GM18526 (cell line): ENCODE measurements around the gene FBXW2.

Source experiments
- POLR2A ChIP-seq: IDR thresholded peaks from 3 replicates; pipeline ENCODE4 v1.6.1; 2011; ENCODE audit not compliant: insufficient read length; ENCODE audit errors: extremely low read depth

The FBXW2 gene

DNA sequence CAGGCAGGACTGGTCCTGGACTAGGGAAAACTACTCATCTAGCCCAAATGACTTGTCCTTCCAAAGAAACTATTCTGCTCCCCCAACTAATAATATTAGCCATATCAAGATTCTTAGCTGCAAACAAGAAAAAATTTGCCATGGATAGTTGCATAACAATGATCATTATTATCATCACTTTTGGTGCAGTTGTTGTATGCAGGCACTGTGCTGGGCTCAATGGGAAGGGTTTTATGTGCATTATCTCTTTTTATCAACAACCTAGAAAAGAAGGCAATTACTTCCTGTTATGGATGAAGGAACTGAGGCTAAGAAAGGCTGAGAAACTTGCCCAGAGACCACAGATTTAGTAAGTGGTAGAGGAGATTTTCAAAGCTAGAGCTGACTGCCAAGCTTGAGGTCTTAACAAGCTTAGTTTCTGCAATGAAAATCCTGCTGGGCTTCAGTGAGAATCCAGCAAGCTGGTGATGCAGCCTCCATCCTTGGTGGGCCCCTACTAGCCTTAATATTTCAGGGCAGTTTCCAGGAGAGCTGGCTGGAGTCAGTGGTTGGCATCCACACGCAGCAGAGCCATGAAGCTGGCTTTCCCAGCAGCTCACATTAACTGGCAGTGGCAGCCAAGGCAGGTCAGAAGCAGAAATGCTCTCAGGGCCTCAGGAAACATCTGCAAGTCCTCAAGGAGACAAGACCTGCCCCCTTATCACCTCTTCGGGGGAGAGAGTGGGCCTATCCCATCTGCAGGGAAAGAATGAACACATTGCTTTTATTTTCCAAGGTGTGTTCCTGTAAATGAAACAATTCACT, 58.4 kb downstream of the FBXW2 start:
- no peak for TF ChIP-seq POLR2A

GRCh38 chr9:120733190-120733589, 60.0 kb downstream of the FBXW2 start:
- TF ChIP-seq POLR2A, result no peak

GRCh38 chr9:120730654-120731514, 62.3 kb downstream of the FBXW2 start:
- TF ChIP-seq POLR2A, result no peak

DNA sequence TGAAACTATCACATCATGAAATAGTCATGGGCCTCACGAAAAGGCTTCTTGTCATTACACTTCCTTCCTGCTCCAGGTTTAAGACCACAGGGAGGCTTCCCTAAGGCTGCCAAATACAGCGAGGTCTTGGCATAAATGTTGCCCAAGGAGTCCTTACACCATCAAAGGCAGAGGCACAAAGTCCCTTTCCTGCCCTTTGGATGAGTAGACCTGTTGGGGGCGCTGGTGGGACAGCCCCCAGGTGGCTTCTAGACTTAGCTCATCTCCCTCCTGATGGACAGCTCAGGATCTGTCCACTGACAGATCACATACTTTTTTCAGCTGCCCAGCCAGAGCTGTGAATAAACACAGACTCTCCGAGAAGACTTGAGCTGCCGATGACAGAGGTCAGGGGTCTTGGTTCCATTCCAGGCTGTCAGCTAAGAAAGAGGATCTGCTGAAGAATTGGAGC, 63.4 kb downstream of the FBXW2 start:
- TF ChIP-seq POLR2A, result no peak

DNA sequence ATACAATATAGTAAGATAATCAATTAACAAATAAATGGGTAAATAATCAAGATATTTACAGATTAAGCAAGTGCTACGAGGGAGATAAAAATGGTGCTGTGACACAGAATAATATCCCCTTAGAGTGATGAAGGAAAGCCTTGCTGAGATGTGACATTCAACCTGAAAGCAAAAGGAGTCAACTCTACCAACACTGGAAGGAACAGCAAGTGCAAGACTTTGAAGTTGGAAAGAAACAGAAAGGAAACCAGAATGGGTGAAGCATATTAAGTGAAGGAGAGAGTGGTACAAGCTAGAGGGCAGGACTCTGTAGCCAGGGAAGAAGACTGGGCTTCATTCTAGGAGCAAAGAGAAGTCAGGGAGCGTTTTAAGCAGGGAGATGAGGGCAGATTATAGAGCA, 66.7 kb downstream of the FBXW2 start:
- TF ChIP-seq POLR2A, result no peak

DNA sequence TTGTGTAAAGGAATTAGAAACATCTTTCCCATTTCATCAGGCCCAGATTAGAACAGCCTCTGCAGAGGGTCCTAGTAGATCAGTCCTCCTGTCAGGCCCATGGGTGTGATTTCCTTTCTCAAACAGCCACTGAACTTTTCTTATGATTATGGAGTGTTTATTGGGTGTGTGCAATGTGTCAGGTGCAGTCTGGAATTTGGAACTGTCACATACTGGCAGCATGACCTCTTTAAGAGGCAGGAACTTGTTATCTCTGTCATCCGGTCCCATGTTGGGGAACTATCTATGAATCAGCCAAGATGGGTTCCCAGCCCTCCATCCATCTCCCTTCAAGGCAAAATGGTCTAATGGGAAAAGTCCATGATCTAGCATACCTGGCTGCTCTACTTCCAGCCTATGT, 67.3 kb downstream of the FBXW2 start:
- TF ChIP-seq POLR2A, result no peak

GRCh38 chr9:120724757-120725400, 68.3 kb downstream of the FBXW2 start:
- no peak for TF ChIP-seq POLR2A

- no peak for TF ChIP-seq POLR2A
Measured at GRCh38 chr9:120723565-120723964, 69.7 kb downstream of the FBXW2 start.

GRCh38 chr9:120720404-120720803, 72.8 kb downstream of the FBXW2 start:
- no peak for TF ChIP-seq POLR2A

DNA sequence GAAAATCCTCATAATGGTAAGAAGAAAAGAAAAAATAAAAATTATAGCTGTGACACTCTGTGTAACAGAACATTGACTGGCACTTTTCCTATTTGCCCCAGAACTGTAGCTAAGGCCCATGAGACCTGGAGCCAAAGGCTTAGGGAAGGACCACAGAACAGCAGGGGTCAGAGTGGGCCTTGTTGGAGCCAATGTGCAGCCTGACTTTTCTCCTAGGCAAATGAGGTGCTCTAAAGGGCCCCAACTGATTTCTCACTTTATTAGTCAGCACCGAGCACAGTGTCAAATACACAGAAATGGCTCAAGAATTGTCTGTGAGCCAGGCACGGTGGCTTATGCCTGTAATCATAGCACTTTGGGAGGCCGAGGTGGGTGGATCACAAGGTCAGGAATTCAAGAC, 74.9 kb downstream of the FBXW2 start:
- no peak for TF ChIP-seq POLR2A

GRCh38 chr9:120717176-120717575, 76.0 kb downstream of the FBXW2 start:
- TF ChIP-seq POLR2A, result no peak

- no peak for TF ChIP-seq POLR2A
Measured at GRCh38 chr9:120716483-120716882, 76.7 kb downstream of the FBXW2 start.

DNA sequence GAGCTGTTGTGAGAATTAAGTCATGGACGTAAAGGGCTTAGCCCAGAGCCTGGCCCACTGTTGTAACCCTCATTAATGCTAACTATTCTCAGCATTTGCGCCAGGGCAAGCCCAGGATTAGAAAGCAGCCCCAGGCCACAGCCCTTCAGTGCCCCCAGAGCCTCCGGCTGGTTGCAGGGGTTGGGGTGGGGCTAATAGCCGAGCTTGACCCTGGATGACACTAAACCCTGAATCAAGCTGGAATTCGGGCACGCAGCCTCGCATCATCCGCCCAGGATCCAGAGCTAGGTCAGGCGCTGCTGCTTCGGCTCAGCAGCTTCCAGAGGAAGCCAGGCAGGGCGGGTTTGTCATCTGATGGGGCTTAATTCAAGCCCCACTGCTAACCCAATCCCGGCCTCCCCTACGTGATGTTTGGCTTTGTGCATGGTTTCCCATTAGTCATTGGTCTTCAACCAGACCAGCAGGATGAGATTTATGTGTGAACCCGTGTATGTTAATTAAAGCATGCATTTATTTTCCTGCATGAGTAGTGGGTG, 77.8 kb downstream of the FBXW2 start:
- no peak for TF ChIP-seq POLR2A

GRCh38 chr9:120714846-120715388, 78.3 kb downstream of the FBXW2 start:
- TF ChIP-seq POLR2A, result no peak
